Heart left ventricle (tissue), 16 donors: ENCODE results near the gene NALCN. TPM values are rescaled to one million over a fixed set of nuclear protein-coding genes. Genes with fewer than 3 reads are reported as not detected.

Source experiments
- ATAC-seq, 4 donors: fragments of 200-7000 bp; cut with Tn5 transposase; one replicate each; pipeline ENCODE4 v1.9.1; 2020 to 2022; ENCODE audit warnings: moderate library complexity in 4 of 4, mild to moderate bottlenecking in 3 of 4, moderate number of reproducible peaks in 1 of 4
- DNase-seq, 5 donors: peaks; one replicate each; pipeline ENCODE4 v3.0.0-alpha.2; 2020
- H3K27ac ChIP-seq, 12 donors: fragments of 200-600 bp; sonication (generic) in 4 of 12; one replicate each; pipeline versions ENCODE4 v1.5.0 to v1.8.0; 2016 to 2022; ENCODE audit warnings: mild to moderate bottlenecking in 2 of 12
- H3K27me3 ChIP-seq, 9 donors: fragments of 200-600 bp; sonication (generic) in 2 of 9; one replicate each; pipeline versions ENCODE4 v1.5.1 to v1.8.0; 2016 to 2022; ENCODE audit warnings: mild to moderate bottlenecking in 3 of 9
- H3K36me3 ChIP-seq, 9 donors: fragments of 200-600 bp; sonication (generic) in 2 of 9; one replicate each; pipeline versions ENCODE4 v1.5.0 to v1.8.0; 2018 to 2022; ENCODE audit warnings: mild to moderate bottlenecking in 2 of 9
- H3K4me1 ChIP-seq, 12 donors: fragments of 200-600 bp; sonication (generic) in 4 of 12; one replicate each; pipeline versions ENCODE4 v1.5.0 to v1.8.0; 2016 to 2022; ENCODE audit warnings: mild to moderate bottlenecking in 3 of 12
- H3K4me3 ChIP-seq, 12 donors: fragments of 200-600 bp; sonication (generic) in 4 of 12; one replicate each; pipeline versions ENCODE4 v1.5.0 to v1.8.0; 2017 to 2022; ENCODE audit warnings: mild to moderate bottlenecking in 9 of 12, moderate library complexity in 4 of 12
- H3K9me3 ChIP-seq, 12 donors: fragments of 200-600 bp; sonication (generic) in 4 of 12; one replicate each; pipeline versions ENCODE4 v1.5.0 to v1.8.0; 2016 to 2022; ENCODE audit warnings: mild to moderate bottlenecking in 1 of 12
- POLR2A ChIP-seq, 2 donors: fragments of 450-650 bp; IDR thresholded peaks; one replicate each; pipeline ENCODE4 v1.6.1; 2017; ENCODE audit warnings: antibody characterized with exemption in 2 of 2, mild to moderate bottlenecking in 2 of 2, moderate library complexity in 2 of 2
- WGBS, 4 donors: extraction: QIAGEN DNeasy Blood & Tissue Kit in 2 of 4; methylation state at CpG; one replicate each; pipeline versions ENCODE4 v1.1.5 to v1.1.7; 2013 to 2018; 5-methylcytosine and 5-hydroxymethylcytosine counted together
- intact Hi-C, 10 donors: fragments of 100-400 bp; cut with DNase I; formaldehyde crosslinking; loops; one replicate each; pipeline versions ENCODE4 v1.11.1 to v1.14.2; 2022
- polyA plus RNA-seq, 2 donors: library from polyadenylated mRNA; stranded (reverse); fragments of 200-250 nt; gene quantifications; one replicate each; pipeline ENCODE4 v1.2.3, GENCODE V29; 2013
- total RNA-seq, 9 donors: library from RNA; depleted of rRNA in 2 of 9; stranded (reverse); fragments of >200 nt in 2 of 9; fragmentation: NEBNext Ultra II Directional in 3 of 9; extraction: Animal tissue kit (Norgen Biotek cat#: 25700) in 3 of 9; gene quantifications; one replicate each; pipeline versions ENCODE4 v1.1.0 to v1.2.4, GENCODE V29; 2016 to 2023
- TF ChIP-seq, protein P1 (sequence below), 12 donors: fragments of 200-600 bp; sonication (generic) in 4 of 12; IDR thresholded peaks; one replicate each; pipeline versions ENCODE4 v1.5.0 to v1.8.0; 2018 to 2022; ENCODE audit warnings: antibody characterized with exemption in 12 of 12, mild to moderate bottlenecking in 5 of 12
- donor health status: ischemic (EF 13 %, LVEDD 7.1; RV severe dilation, severe dysfunction).
- donor health status: healthy with polysubstance abuse.
- donor health status: DM: no; HTN: yes; CAD: no.
- donor health status: DM: no; HTN: no; CAD: no.
- donor health status: ischemic (EF 25% LVEDD 6.9; RV normal size, moderate dysfunction).
- donor health status: ischemic (EF 25% LVEDD 5.7; RV mildly dilated, moderate dysfunction).
- donor health status: healthy.
- donor health status: DM: yes; HTN: yes; CAD: no.
- donor health status: ischemic (EF 35%, LVEDD 5.7; RV mildly dilated, moderate dysfunction).
- donor health status: nonischemic (EF 11% LVEDD 7.7; RV severe dilation, severe dysfunction).
- donor health status: DM: yes; HTN: yes; CAD: no.
- donor health status: PGD.
- donor health status: ischemic (EF 29% LVEDD 5.4; RV normal size, mild dysfunction).
- donor health status: nonischemic (EF 23%, LVEDD 6.1; RV moderate dilation, normal function).

NALCN gene
- total and polyA plus RNA-seq, 11 donors, result 1.9 to 11.4 (median 6.8) TPM; not detected in 1

DNA sequence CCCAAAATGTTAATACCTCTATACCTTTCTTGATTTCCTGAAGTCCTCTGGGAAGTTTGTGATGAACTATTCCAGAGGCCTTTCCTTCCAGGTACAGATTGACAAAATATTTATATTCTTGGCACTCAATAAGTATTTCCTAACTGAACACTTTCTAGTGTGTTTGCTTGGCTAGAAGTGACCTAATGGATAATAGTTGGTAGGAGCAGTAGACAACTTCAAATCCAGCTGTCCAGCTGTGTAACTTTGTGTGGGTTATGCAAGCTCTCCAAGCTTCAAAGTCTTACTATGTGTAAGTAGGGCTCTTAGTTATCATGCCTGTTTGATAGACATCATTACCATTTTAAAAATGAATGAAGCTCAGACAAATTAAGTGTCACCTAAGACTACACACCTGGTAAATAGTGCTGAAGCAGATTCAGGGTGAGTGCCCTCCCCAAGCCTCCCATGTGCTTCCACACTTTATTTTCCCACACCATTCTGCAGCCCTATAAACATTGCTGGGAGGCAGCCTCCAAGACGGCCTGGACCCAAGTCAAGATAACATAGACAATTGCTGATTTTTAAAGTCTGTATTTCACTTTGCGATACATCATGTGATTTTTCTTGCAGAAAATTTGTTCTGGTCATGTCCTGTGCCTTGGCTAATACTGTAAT is 196.6 kb downstream of the NALCN start:
- Histone ChIP-seq H3K4me1 (no peaks in the 10 kb centered on the region), H3K36me3 (no peaks in the 10 kb centered on the region), H3K9me3 (no peaks in the 10 kb centered on the region), H3K4me3 (no peak overlapping the region), H3K27ac (no peak overlapping the region), H3K27me3 (no peaks in the 10 kb centered on the region)
- intact Hi-C loops, result no loop called here
- DNase-seq, result no peak
- 65 to 87% (median 73%) methylated on average over 2 of the region's 2 CpGs for WGBS, 4 donors
- ATAC-seq, result no peak
- TF ChIP-seq POLR2A (IDR thresholded peaks at IDR 0.05), result no peak
- TF ChIP-seq, protein P1, sequence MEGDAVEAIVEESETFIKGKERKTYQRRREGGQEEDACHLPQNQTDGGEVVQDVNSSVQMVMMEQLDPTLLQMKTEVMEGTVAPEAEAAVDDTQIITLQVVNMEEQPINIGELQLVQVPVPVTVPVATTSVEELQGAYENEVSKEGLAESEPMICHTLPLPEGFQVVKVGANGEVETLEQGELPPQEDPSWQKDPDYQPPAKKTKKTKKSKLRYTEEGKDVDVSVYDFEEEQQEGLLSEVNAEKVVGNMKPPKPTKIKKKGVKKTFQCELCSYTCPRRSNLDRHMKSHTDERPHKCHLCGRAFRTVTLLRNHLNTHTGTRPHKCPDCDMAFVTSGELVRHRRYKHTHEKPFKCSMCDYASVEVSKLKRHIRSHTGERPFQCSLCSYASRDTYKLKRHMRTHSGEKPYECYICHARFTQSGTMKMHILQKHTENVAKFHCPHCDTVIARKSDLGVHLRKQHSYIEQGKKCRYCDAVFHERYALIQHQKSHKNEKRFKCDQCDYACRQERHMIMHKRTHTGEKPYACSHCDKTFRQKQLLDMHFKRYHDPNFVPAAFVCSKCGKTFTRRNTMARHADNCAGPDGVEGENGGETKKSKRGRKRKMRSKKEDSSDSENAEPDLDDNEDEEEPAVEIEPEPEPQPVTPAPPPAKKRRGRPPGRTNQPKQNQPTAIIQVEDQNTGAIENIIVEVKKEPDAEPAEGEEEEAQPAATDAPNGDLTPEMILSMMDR (IDR thresholded peaks at IDR 0.05), result no peak

DNA sequence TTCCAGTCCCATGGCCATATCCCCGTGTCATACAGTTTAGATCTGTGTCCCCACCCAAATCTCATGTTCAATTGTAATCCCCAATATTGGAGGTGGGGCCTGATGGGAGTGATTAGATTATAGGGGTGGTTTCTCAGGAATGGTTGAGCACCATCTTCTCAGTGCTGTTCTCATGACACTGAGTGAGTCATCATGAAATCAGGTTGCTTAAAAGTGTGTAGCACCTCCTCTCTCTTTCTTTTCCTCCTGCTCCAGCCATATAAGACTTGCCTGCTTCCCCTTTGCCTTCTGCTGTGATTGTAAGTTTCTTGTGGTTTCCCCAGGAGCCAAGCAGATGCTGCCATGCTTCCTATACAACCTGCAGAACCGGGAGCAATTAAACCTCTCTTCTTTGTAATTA is 197.8 kb downstream of the NALCN start:
- DNase-seq, result no peak
- WGBS, 4 donors, result 54 to 75% (median 63%) methylated on average over 2 of the region's 2 CpGs
- Histone ChIP-seq H3K27ac (no peak overlapping the region), H3K4me1 (no peaks in the 10 kb centered on the region), H3K9me3 (no peaks in the 10 kb centered on the region), H3K36me3 (no peaks in the 10 kb centered on the region), H3K27me3 (no peaks in the 10 kb centered on the region), H3K4me3 (no peak overlapping the region)
- TF ChIP-seq POLR2A (IDR thresholded peaks at IDR 0.05), result no peak
- TF ChIP-seq, protein P1 (IDR thresholded peaks at IDR 0.05), result no peak
- intact Hi-C loops, result no loop called here
- no peak for ATAC-seq

GRCh38 chr13:101217086-101217485 is 199.2 kb downstream of the NALCN start:
- H3K9me3 ChIP-seq, result peaks cover 0 to 4% (median 0%) of the 10 kb centered on the region in 12 donors
- no peak overlapping the region for H3K27ac ChIP-seq
- intact Hi-C loops, result no loop called here
- no peak overlapping the region for H3K4me3 ChIP-seq
- ATAC-seq, result no peak
- H3K27me3 ChIP-seq, result no peaks in the 10 kb centered on the region
- H3K4me1 ChIP-seq, result no peaks in the 10 kb centered on the region
- no peaks in the 10 kb centered on the region for H3K36me3 ChIP-seq
- DNase-seq, result no peak
- TF ChIP-seq POLR2A (IDR thresholded peaks at IDR 0.05), result no peak
- TF ChIP-seq, protein P1 (IDR thresholded peaks at IDR 0.05), result no peak

DNA sequence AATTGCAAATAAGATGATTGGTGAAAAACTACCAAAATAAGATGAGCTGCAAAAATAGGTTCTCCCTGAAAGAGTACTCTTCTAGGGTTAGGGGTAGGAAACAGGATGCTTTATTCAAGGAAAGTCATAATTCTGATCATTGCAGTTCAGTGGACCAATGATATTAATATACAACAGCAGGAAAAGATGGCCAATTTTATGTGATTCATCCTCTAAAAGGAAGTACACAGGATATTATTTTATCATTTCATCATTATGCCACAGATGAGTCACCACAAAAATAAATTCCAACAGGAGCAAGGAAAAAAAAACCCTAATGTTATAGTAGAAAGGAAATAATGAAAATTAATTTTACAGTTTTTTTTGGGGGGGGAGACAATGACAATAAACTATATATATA is 205.0 kb downstream of the NALCN start:
- no peaks in the 10 kb centered on the region for H3K36me3 ChIP-seq
- ATAC-seq, result no peak
- H3K27me3 ChIP-seq, result no peaks in the 10 kb centered on the region
- TF ChIP-seq POLR2A (IDR thresholded peaks at IDR 0.05), result no peak
- TF ChIP-seq, protein P1 (IDR thresholded peaks at IDR 0.05), result no peak
- peaks cover 0 to 4% (median 0%) of the 10 kb centered on the region in 12 donors for H3K9me3 ChIP-seq
- no peaks in the 10 kb centered on the region for H3K4me1 ChIP-seq
- intact Hi-C loops, result no loop called here
- no peak overlapping the region for H3K27ac ChIP-seq
- DNase-seq, result no peak
- H3K4me3 ChIP-seq, result no peak overlapping the region
